Measurements from ENCODE around the gene RNF187. TPM values are rescaled to one million over a fixed set of nuclear protein-coding genes. Genes with fewer than 3 reads are reported as not detected.

Gene RNF187
- total RNA-seq, 1 donor from 2014 or later, result 129 TPM

- DNase-seq (ENCODE audit: low read depth, low spot score), result no peak
- H3K4me3 Mint-ChIP-seq, result no peak overlapping the region
- no peaks in the 10 kb centered on the region for H3K9me3 Mint-ChIP-seq
- H3K36me3 Mint-ChIP-seq (ENCODE audit: low read depth), result no peaks in the 10 kb centered on the region
- no peak for TF ChIP-seq CTCF (conservative IDR thresholded peaks at IDR 0.05)
- H3K4me1 Mint-ChIP-seq, result no peaks in the 10 kb centered on the region
- H3K27ac Mint-ChIP-seq (ENCODE audit: unreplicated experiment), result no peak overlapping the region
- peaks cover 81% of the 10 kb centered on the region for H3K27me3 Mint-ChIP-seq (ENCODE audit: low read depth)
Observed at GRCh38 chr1:228510101-228510802, 23.1 kb downstream of the RNF187 start.

GRCh38 chr1:228510803-228511413 lies 23.7 kb downstream of the RNF187 start:
- Mint-ChIP-seq H3K4me1 (no peaks in the 10 kb centered on the region), H3K4me3 (no peak overlapping the region), H3K27ac (ENCODE audit: unreplicated experiment) (no peak overlapping the region), H3K36me3 (ENCODE audit: low read depth) (no peaks in the 10 kb centered on the region), H3K27me3 (ENCODE audit: low read depth) (peaks cover 83% of the 10 kb centered on the region), H3K9me3 (no peaks in the 10 kb centered on the region)
- no peak for TF ChIP-seq CTCF (conservative IDR thresholded peaks at IDR 0.05)
- DNase-seq (ENCODE audit: low read depth, low spot score), result no peak

GRCh38 chr1:228511546-228512445 lies 24.6 kb downstream of the RNF187 start:
- no peaks in the 10 kb centered on the region for H3K36me3 Mint-ChIP-seq (ENCODE audit: low read depth)
- no peak for TF ChIP-seq CTCF (conservative IDR thresholded peaks at IDR 0.05)
- H3K27ac Mint-ChIP-seq (ENCODE audit: unreplicated experiment), result no peak overlapping the region
- H3K27me3 Mint-ChIP-seq (ENCODE audit: low read depth), result peaks cover 87% of the 10 kb centered on the region
- no peaks in the 10 kb centered on the region for H3K4me1 Mint-ChIP-seq
- H3K4me3 Mint-ChIP-seq, result no peak overlapping the region
- DNase-seq (ENCODE audit: low read depth, low spot score), result no peak
- no peaks in the 10 kb centered on the region for H3K9me3 Mint-ChIP-seq

GRCh38 chr1:228512781-228513198 lies 25.6 kb downstream of the RNF187 start:
- DNase-seq (ENCODE audit: low read depth, low spot score), result no peak
- TF ChIP-seq CTCF (conservative IDR thresholded peaks at IDR 0.05), result no peak
- Mint-ChIP-seq H3K27me3 (ENCODE audit: low read depth) (peaks cover 92% of the 10 kb centered on the region), H3K4me3 (no peak overlapping the region), H3K4me1 (no peaks in the 10 kb centered on the region), H3K27ac (ENCODE audit: unreplicated experiment) (no peak overlapping the region), H3K9me3 (no peaks in the 10 kb centered on the region), H3K36me3 (ENCODE audit: low read depth) (no peaks in the 10 kb centered on the region)

- H3K27me3 Mint-ChIP-seq (ENCODE audit: low read depth), result peaks cover 93% of the 10 kb centered on the region
- no peaks in the 10 kb centered on the region for H3K4me1 Mint-ChIP-seq
- TF ChIP-seq CTCF (conservative IDR thresholded peaks at IDR 0.05), result no peak
- H3K9me3 Mint-ChIP-seq, result no peaks in the 10 kb centered on the region
- H3K36me3 Mint-ChIP-seq (ENCODE audit: low read depth), result no peaks in the 10 kb centered on the region
- H3K4me3 Mint-ChIP-seq, result no peak overlapping the region
- DNase-seq (ENCODE audit: low read depth, low spot score), result no peak
- no peak overlapping the region for H3K27ac Mint-ChIP-seq (ENCODE audit: unreplicated experiment)
Observed at GRCh38 chr1:228513236-228513900, 26.2 kb downstream of the RNF187 start.

Data from neural crest cell (in vitro differentiated cells).